Stimulated activated CD4-positive, alpha-beta T cell treated with anti-CD3 and anti-CD28 coated beads, Interleukin-4, amount 100 ng/mL, for 48 hours (primary cell): ENCODE results near the gene PAFAH1B2.
"Not testable (repeated sequence)": the region's sequence is repeated elsewhere in the genome, so short reads cannot be mapped to it uniquely, and the experiment has no call there.

ENCODE experiments used
- DNase-seq, 2 donors: peaks; one replicate each; pipeline ENCODE4 v3.0.0-alpha.2; 2020; ENCODE audit warnings: low read depth in 2 of 2

Gene PAFAH1B2

DNA sequence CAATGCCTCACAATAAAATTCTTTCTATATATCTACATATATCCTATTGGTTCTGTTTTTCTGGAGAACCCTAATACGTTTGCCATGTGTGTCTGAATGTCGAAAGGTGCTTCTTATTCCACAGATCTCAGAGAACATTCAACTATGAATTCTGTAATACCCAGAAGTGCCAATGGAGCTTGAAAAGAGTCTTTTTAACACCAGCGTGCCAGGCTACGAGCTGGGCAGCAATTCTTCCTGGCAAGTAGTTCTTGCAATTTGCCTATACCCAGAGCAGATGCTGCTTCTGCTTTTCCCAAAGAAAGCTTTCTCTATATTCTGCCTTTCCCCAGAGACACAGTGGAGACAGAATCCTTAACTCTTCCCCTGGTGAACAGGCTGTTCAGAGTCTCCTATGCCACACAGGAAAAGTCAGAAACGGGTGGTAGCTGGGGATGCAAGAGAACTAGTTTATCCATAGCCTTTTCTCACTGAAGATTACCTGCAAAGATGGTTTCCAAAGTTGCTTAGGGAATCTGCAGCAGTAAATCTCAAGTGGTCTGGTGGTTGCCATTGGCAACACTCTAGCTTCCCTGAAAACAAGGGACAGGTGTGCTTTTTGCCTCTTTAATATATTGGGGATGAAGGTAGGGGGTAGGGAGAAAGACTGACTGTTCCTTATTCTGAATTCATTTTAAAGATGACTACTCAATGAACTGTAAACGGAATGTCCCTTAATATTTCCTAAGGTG, 16.8 kb upstream of the PAFAH1B2 start:
- DNase-seq: no peak

DNA sequence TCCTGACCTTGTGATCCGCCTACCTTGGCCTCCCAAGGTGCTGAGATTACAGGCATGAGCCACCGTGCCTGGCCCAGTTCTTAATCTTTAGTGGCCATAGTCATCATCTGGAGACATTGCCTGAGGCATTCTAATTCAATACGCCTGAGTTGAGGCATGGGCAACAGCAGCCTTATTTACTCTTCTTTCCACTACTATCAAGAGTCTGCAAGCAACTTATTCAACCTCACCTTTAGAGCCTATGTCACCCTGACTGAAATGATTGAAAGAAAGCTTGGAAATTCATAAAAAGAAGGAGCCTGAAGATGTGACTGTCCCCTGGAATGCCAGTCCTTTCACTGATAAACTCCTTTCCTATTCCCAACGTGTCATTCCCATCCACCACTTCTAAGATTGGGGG, 15.8 kb upstream of the PAFAH1B2 start:
- no peak for DNase-seq

DNA sequence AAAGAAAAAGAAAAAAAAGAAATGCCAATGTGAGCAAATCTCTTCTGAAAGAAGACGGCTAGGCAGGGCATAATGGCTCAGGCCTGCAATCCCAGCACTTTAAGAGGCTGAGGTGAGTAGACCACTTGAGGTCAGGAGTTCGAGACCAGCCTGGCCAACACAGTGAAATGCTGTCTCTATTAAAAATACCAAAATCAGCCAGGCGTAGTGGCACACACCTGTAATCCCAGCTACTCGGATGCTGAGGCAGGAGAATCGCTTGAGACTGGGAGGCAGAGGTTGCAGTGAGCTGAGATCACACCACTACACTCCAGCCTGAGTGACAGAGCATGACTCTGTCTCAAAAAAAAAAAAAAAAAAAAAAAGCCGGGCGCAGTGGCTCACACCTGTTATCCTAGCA, 13.7 kb upstream of the PAFAH1B2 start:
- not testable (repeated sequence) for DNase-seq

DNA sequence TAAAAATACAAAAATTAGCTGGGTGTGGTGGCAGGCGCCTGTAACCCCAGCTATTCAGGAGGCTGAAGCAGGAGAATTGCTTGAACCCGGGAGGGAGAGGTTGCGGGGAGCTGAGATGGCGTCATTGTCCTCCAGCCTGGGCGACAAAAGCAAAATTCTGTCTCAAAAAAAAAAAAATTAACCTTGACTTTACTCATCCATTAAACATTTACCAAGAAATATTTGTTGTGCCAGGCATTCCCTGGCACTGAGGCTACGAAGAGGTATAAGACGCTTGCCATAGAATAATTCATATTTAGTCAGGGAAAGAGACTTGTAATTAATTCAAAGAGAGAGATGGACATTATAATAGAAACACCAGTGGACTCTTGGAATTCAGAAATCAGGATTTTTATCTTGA, 13.2 kb upstream of the PAFAH1B2 start:
- DNase-seq: no peak

DNA sequence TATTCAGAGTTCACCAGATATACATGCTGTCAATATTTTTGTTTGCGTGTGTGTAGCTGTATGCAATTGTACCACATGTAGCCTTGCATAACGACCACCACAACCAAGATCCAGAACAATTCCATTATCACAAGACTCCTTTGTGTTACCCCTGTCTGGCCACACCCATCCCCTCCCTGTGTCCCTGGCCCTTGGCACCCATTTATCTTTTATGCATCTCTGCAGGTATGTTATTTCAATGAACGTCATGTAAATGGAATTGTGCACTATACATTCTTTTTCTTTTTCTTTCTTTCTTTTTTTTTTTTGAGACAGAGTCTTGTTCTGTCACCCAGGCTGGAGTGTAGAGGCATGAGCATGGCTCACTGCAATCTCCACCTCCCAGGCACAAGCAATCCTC, 9.7 kb upstream of the PAFAH1B2 start:
- no peak for DNase-seq

DNA sequence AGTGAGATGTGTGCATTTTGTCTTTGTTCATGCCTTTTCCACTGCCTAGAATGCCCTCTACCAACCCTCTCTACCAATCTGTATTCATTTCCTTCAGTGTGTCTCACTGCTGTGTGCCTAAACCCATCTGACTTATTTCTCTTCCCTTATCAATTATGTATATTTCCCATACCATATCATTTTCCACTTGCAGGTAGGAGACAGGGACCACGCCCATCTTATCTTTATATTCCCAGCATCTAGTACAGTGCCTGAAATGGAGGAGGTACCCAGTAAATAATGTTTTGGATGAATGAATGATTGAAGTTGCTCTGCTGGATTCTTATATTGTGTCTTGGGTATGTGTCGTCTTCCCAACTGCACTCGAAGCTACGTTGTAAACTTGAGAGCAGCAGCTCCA, 9.1 kb upstream of the PAFAH1B2 start:
- DNase-seq: not testable (repeated sequence)

DNA sequence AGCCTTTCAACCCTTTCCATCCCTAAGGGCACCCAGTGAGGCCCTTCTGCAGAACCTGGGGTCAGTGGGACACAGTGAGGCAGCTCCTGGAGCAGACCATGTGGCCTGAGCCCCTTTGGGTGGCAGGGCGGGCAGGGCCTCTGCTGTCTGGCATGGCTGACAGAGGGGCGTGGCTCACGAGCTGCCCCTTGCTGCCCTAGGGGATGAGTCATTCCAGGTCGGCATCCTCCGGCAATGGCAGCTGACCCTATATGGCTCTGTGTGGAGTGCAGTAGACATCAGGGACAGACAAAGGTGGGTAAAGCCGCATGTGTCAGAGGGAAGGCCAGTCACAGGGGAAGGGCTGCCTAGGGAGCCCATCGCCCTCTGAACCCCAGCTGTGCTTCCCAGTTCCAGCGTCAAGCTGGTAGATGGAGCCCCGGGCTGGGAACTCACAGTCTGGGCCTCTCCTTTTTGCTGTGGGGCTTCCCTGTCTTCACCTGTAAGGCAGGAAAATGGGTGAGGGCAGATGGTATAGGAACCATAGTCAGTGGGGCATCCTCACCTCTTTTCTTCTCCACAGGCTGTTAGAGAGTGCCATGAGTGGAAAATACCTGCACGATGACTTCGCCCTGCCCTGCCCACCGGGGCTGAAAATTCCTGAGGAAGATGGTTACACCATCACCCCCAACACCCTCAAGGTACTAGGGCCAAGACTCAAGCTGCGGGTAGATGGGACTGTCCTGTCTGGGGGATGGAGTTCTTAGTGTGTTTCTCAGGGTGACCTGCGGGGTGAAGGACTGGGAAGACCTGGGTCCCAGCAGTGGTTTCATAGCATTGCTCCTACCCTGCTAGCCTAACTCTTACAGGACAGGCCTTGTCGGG, 6.6 kb upstream of the PAFAH1B2 start:
- DNase-seq: not testable (repeated sequence)

DNA sequence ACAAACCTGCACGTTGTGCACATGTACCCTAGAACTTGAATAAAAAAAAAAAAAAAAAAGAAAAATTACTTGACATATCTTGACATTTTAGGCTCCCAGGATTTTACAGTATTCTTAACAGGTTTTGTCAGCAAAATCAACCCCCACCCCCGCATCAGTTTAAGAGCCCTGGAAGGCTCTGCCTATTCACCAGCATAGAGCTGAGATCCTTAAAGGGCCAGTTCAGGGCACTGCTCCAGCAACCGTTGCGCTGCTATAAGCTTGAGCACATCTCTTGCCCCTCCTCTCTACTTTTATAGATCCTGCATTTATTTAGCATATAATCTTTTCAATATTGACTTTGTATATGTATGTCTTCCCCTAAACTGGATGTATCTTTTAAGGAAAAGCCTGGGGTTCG, 697 bp upstream of the PAFAH1B2 start:
- DNase-seq: peak in 1 of 2 donors; percentile 16

DNA sequence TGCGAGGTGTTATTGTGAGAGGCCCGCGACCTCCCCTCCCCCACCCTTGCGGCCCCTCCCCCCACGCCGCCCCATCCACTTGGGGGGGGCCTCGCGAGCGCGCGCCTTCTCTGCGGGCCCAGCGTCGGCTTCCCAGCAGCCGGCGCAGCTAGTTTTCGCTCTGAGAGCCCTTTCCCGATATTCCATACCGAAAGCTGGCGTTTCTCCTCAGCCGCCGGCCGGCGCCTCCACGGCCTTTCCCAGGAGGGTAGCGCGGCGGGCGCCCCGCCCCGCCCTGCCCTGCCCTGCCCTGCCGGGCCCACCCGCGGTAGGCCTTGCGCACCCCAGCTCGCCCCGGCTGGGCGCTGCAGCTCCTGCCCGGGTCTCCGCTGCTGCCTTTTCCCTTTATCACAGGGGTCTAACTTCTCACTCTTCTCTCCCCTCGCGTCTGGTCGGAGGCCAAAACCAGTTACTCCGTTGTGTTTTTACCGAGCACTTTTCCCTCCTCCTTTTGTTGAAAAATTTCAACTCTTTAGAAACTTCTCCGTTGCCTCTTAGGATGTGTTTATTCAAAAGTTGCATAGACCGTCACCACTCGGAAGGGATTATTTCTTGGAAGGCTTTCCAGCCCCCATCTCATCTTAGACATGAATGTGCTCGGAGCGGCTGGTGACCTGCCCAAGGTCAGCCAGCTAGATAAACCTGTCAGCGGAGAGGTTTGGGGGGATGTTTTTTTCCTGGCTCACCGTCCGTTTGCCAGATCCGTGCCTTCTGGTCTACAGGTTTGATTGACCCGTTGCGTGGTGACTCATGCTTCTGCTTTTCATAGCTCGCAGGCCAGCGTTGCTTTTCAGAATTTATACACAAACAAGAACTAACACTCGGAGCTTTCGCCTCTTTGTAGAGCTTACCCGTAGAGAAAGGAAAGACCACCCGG, 648 bp downstream of the PAFAH1B2 start:
- no peak for DNase-seq

DNA sequence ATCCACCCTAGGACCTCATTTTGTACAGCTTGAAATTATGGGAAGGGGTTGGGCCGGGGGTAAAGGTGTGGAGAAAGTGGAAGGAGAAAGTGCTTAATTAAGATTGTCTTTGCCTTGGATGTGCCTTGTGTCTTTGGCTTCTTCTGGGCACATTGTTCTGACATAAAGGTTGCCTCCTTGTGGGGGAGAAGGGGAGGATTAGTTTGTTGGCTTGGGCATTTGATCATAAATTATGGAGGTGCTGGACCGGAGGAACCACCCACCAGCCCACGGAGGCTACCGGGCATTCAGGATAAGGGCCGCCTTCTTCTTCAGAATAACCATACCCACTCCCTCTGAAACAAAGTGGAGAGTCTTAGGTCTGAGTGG, 1.3 kb downstream of the PAFAH1B2 start:
- DNase-seq: no peak

DNA sequence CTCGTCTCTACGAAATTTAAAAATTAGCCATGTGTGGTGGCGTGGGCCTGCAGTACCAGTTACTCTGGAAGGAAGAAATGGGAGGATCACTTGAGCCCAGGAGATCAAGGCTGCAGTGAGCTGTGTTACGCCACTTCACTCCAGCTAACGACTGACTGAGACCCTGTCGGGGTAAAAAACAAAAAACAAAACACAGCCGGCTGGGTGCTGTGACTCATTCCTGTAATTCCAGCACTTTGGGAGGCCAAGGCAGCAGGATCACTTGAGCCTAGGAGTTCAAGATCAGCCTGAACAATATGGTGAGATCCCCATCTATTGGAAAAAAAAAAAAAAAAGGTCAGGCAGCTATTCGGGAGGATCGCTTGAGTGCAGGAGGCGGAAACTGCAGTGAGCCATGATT, 2.4 kb downstream of the PAFAH1B2 start:
- DNase-seq: no peak

DNA sequence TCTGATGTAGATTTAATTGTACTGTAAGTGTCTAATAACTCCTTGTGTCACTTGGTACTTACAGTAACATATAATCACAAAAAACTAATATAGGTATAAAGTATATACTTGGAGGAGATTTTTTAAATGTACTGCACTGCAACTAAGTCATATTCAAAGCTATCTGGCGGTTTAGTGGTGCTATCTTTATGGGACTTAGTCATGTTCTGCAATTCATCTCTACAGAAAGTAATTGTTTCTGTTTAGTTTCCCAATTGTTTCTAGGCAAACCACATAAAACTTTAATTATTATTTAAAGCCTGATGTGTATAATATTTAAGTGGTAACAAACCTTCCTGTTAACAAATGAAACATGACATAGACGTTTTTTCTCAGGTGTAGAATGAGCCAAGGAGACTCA, 8.0 kb downstream of the PAFAH1B2 start:
- DNase-seq: no peak

DNA sequence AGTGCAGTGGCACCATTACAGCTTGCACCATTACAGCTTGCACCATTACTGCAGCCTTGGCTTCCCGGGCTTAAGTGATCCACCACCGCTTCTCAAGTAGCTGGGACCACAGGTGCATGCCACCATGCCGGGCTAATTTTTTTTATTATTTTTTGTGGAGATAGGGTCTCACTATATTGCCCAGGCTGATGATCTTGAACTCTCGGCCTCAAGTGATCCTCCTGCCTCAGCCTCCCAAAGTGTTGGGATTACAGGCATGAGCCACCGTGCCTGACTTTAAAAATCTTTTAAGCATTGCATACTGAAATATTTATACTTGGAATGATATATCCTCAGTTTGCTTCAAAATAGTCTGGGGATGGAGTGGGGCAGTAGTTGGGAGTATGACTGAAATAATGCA, 10.4 kb downstream of the PAFAH1B2 start:
- no peak for DNase-seq

DNA sequence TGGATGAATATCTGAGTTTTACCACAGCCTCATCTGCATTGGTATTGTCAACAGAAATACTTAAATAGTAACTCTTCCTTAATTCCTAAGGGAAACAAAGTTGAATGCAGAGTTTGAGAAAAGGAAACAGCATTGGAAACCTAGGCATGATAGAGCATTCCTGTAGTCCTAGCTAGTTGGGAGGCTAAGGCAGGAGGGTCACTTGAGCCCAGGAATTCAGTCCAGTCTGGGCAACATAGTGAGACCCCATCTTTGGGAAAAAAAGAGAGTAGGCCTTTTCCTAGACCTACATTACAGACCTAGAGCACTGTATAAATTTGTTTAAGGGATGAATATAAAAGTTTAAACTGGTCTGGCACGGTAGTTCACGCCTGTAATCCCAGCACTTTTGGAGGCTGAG, 13.4 kb downstream of the PAFAH1B2 start:
- DNase-seq: no peak

DNA sequence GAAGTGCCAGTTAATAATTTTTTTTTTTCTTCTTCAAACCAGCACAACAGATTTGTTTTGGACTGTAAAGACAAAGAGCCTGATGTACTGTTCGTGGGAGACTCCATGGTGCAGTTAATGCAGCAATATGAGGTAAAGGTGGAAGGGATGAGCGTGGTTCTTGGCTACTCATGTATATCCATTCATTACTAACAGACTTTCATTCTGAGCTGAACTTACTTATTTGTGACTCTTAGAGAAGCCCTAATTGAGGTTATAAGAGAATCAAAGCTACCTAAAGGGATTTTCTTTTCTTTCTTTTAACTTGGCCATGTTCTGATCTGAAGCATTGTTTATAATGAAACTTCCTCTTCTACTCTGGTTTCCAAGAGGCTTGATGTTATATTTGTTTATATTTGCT, 15.8 kb downstream of the PAFAH1B2 start:
- no peak for DNase-seq

DNA sequence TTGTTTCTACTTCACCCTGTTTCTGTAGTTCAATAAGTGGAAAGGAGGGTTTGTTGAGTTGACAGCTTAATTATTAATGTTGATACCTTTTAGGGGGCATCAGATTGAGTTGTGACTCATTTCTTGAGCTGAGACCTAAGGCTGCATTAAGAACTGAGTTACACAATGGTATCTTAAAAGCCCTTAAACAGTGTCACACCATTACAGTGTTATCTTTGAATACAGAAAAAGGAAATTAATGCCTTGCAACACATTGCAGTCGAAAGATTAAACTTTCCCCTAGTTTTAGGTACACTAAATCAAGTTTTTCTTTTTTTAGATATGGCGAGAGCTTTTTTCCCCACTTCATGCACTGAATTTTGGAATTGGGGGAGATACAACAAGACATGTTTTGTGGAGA, 16.7 kb downstream of the PAFAH1B2 start:
- no peak for DNase-seq

DNA sequence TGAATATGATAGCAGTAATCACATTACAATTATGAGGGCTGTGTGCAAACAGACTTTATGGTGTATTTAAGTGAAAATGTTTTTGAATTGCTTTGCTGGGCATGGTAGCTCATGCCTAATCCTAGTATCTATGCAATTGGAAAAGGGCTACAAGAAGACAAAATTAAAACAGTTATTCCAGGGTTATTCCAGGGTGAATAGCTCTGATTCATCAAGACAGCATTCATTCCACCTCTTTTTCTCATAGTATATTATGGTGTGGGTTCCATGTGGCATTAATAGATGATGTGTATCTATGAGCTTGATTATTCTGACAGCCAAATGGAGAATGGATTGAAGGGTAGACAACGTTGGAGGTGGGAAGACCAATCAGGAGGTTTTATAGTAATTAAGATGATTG, 22.4 kb downstream of the PAFAH1B2 start:
- DNase-seq: no peak

DNA sequence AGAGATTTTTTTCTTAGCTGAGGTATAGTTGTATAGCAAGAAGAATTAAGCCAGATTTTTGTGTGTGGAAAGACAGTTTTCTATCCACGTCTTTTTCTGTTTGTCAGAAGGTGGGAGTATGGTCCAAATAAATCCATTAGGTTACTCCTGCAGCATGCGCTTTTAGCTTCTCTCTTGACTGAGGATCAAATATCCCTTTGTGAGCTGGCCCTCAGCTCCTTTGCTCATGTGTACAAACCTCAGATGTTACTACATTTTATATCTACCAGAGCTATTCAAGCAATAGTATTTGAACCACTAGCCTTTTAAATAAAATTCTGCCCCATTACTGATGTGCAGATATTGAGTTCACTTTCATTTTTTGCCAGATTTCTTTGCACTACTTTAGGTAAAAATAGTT, 25.6 kb downstream of the PAFAH1B2 start:
- DNase-seq: no peak

DNA sequence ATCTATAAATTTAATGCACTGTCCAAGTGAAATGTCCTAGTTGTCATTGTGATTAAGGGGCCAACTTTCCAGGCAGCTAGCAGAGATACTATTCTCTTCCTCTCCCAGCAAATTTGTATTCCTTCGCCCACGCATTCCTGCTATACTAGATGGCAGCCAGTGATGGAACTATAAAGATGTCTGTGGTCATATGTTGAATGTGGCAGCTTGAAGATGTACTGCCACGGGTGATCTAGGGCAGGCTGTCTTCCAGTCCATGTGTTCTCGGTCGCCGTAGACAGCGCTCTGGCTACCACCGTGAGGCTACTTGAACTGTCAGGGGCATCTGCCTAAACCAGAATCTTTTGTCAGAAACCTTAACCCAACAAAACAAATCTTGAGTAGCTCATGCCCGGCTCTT, 26.1 kb downstream of the PAFAH1B2 start:
- DNase-seq: no peak

DNA sequence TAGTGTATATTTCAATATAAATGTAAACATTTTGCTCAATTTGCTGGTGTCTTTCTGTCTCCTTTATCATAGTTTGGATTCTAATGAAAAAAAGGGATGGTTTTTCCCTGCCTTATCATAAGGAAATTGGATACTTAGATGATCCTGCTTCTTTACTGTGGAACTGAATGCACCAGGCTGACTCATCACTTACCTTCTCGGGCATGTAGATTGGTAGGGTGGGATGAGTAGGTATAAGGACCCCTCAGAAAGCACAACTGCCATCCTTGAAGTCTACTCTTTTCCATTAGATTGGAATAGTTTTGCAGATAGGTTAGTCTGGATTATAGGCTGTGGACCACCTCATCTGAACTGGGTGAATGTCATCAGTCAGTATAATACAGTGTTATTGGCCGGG, 26.9 kb downstream of the PAFAH1B2 start:
- no peak for DNase-seq

DNA sequence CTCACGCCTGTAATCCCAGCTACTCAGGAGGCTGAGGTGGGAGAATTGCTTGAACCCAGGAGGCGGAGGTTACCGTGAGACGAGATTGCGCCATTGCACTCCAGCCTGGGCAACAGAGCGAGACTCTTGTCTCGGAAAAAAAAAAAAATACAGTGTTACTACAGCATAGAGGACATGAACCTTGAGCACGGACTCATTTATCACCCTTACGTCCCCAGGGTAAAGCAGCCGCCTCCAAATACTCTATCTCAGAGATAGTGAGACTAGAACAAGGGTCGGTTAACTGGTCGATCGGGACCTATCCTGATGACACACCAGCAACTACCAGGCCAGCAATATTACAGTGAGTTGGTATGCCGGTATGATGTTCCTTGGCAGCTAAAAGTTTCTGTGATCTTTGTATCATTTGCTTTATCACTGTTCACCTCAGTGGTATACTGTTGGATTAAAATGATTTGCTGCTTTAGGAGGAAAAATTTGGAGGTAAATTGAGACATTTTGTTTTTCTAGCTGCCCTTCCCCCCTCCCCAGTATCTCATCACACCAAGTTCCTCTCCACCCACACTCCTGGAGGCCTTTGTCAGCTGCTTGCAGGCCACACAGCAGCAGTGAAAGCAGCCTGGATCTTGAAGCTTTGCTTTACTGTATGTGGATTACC, 27.4 kb downstream of the PAFAH1B2 start:
- no peak for DNase-seq
